DMS 273 (cell line): ENCODE data around the gene ANTXR1.

ENCODE experiments used
- DNase-seq: peaks from one replicate; lab custom pipeline; 2025; ENCODE audit not compliant: unreplicated experiment; lab: John Stamatoyannopoulos, UW

ANTXR1 gene

DNA sequence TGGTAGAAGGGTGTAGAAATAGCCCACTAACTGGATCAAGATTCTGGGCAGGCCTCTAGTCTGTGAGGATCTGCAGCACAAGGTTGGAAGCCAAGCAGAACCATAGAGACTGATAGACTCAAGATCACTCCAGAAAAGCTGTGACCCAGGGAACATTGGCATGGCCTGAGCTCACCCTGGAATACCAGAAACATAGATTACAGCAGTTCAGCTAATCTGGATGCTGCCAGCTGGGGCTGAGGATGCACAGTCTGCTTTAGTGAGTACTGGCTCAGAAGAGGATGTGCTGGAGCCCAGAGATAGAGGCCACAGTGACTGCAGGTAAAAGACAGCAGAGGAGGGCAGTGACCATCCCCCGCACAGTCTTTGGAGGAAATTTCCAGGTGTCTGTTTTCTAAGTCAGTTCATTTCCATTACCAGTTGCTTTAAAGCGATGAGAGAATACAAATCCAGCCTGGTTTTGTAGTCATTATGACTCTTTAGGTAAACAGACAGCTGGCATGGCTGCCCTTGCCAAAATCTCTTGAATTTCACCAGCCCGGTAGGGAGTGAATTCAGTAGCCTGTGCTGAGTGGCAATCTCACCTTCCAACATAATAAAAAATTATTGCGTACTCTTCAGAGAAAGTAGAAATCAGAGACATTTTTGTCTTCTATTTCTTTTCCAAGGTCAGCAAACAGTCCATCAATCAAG is 119.2 kb downstream of the ANTXR1 start:
- DNase-seq: peak; percentile 36

DNA sequence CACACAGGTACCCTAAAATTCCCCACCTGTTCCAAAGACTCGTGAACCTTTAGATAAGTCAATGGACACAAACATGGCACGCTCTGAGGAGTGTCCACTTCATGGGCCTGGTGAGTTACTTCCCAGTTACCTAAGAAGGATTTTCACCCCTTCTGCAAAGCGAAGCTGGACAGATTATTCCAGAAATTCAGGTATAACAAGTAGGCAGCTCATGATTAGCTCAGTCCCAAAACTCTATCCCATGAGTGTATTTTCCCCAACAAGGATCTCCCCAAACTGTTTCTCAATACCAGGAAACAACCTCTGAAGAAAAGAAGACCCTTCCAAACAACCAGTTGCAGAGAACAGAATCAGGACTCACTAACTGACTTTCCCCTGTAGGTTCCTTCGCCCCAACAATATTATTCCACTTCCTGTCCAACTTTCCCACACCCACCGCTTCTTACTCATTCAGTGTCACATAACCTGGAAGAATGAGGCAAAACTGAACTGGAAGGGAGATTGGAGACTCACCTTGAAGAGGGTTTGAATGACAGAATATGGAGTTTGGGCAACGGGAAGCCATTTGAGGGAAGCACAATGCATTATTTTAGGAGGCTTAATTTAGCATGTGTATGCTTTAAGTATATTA is 120.1 kb downstream of the ANTXR1 start:
- DNase-seq: no peak

DNA sequence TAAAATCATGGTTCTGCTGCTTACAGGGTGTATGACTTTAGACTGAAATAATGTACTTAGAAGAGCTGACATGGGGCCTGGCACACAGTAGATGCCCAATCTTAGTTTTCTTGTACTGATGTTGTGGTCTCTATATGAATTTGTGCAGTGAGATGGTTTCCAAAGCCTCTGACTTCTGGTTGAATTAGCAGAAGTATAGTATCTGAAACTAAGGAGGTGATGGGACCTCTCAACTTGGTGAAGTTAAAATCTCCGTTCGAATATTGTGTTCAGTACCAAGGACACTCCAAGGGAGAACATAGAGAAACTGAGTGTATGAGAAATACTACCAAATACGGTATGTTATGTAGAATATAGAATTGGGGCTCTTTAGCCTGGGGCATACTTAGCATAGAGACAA is 120.9 kb downstream of the ANTXR1 start:
- DNase-seq: no peak

DNA sequence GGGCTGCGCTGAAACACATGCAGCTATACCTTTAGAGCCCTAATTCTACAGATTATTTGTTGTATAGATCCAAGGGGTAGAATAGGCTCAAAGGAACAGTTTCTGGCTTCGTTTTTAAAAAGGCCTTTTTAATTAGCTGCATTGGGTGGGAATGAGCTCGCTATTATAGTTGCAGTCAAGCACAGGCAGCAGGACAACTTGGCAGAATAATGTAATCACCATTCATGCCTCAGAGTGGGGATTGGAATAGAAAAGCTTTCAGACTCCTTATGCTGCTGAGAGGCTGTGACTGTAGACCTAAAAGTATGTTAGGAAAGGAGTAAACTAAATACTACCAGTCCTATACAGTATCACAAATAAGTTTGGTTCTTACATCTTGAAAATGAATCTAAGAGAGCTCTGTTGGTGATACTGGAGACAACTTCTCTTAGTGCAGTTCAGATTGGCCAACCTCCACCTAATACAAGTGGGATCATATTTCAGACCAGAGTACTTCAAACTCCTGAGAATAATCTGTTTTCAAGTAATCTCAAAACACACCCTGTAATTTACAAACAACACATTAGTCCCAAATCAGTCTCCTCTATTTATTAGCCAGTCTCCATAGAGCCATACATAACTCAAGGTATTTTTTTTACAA is 121.4 kb downstream of the ANTXR1 start:
- DNase-seq: no peak

DNA sequence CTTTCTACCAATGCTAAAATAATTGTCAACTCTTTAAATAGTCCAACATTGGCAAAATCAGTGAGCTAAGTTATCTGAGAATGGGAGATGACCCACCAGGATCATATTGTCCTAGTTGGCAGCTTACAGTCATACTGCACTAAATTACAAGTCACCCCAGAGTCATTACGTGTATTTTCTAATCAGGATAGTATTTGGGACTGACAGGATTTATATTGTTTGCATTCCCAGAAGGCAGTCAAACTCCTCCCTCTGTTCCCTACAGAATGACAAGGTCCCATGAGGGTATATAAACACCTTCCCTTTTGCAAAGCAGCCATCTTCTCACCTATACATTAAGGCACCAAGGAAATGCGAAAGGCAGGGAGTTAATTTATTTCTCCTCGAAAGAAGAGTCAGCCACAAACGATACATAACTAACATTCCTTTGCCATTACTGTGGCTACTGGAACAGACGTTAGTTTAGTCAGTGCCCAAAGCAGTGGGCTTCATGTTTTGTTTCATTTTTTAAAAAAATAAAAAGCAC is 125.3 kb downstream of the ANTXR1 start:
- DNase-seq: no peak

DNA sequence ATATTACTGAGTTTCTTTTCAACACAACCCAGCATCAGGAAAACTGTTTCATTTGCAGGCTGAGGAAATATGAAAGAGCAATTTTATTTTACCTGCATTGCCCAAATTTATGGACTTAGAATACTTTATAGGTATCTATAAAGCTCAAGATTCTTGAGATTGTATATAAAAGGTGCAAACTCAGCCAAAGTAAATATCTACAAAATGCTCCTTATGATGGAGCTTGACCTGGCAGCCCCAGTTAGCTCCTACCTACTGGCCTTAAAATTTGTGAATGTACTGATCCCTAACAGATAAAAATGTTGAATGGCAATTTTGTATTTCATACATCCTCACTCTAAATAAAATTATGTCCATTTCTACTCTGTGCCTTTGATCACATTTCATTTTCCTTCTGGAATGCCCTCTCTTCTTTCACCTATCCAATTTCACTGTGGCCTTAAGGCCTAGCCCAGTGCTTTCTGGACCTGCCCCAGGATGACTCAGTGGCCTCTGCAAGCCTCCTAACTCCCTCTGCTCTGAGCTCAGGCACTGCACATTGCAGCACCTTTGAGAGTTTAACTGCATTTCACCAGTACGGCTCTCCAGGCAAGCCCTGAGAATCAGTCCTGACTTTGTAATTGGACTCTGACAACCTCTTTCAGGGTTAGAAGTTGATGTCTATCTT is 125.9 kb downstream of the ANTXR1 start:
- DNase-seq: no peak

DNA sequence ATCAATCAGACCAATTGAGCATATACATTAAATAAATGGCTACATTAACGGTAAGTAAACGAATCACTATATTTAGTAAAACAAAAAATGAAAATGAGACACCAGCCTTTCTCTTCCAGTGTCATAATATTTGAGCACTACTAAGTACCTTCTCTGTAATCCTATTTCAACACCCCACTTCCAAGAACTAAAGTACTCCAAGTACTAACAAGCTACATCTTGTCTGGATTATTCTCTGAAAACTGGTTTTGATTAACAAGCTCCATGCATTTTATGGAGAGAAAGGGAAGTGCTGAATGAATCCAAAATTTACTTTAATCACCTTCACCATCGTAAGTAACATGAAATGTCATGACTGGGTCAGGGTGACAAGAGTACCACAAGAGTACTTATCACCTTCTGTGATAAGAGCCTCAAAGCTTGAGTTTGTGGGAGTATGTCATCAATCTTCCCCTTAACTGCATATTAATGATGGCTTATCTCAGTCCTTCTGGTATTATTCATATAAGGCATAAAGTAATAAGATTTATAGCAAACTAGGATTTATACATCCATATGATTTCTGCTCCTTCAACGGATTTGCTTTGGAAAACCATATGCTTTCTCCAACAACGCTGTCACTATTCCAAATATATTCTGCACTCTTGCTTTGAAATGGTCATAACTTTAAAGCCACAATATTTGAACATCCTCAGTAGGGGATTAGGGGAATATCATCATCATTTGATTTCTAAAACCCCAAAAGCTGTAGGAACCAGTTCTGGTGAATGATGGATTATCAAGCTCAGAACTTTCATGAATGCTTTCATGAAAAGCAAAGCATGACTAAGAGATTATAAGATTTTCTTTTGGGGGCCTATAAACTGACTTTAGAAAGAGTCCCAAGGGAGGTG is 127.0 kb downstream of the ANTXR1 start:
- DNase-seq: no peak

DNA sequence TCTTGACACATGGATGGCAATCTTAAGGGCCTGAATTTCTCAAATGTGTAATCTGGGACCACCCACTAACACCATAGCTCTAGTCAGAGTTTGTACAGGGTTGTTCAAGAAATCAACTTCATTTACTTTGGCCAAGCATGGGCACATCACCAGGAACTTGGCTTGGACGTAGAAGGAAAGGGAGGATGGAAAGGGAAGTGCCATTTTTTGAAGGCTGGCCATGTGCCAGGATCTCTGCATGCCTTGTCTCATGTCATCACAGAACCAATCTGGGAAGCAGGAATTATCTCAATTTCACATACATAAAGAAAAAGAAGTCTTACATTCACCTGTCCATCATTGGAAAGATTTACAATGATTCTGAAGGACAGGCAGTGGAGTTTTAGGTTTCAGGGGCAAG is 128.1 kb downstream of the ANTXR1 start:
- no peak for DNase-seq

DNA sequence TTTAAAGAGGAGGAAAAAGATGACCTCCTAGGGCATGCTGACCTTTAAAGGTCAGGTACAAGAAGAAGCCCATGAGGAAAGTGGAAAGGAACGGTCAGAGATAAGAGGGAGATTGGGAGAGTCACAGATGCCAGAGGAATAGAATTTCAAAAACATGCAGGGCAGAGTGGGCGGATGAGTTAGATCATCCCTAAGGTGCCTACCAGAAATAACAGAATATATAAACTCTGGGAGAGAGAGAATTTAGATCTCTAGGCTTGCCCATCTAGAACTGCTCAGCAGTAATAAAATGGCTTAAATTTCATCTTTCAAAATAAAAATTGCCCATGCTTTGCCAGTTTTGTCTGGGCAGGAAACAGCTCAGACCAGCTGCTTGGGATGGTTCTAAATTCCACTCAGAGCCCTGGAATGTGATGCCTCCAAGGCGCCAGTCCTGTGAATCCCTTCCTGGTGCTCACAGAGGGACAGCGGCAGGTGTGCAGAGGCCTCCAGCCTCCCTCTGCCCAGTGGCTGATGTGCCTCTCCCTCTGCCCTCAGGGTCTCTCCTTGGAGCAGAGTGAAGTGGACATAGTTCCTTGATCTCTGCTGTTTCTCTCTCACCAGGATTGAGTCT is 130.9 kb downstream of the ANTXR1 start:
- no peak for DNase-seq

DNA sequence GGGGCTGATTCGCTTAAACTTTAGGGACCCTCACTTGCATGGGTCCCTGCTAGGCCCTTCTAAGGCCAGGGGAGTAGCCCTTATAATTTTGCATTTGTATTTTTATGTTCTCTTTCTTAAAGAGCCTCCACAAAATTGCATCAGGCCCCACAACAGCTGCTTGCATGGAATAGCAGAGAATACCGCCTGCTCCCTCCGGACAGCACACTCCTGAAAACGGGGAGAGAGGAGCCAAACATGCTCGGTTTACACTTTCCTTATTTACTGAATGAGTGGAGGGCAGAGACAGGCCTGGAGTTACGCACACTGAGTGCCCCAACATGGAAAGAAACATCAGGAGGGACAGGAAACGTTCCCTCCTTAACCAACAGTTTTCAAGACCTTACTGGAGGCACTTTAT is 132.2 kb downstream of the ANTXR1 start:
- no peak for DNase-seq

DNA sequence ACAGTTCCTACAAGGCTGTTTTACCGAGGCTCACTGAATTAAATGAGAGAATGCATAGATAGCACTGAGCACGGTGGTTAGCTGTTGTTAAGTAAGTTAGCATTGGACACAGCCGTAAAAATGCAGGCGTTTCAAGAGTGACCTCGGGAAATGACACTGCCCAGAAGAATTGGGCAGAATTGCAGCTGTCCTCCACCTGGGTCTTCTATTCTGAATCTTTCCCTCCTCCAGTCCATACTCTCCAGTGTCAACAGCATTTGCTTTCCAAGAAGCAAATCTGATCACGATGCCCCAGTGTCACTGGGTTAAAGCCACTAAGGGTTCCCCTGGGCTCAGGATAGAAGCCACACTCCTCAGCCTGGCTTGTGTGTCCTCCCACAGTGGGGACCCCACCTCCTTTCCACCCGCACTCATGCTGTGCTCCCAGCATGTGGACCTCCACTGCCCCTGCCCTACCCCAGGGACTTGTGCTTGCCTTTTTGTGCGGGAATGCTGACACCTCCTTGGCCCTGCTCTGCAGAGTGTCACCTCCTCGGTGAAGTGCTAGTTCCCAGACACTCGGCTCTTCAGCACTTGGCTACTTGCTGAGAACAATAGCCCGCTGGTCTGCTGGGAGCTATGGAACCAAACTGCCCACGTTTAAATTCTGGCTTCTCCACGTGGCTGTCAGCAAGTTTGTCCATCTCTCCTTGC is 135.0 kb downstream of the ANTXR1 start:
- no peak for DNase-seq

DNA sequence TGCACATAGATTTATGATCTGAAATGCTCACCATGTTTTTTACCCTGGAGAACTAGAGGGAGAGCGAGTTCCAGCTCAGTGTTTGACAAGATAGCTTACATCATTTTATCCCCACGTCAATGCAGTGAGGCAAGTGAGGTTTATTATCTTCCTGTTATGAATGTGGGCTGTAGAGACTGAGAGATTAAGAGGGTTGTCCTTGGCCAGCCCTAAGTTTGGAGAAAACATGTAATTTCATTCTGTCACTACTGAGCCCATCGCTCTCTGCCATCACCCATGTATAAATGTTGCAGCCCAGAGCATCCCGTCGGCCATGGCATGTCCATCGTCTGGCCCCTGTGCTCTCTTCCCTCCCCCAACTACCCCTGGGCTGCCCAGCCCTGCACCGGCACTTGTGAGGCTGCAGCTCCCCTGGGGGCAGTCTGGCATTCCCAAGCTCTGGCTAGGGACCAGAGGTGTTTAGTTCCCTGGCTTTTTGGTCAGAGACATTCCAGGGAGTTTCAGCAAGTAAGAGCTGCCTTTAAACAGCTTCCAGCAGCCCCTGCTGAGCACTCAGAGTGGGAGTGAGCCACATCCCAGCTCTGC is 136.7 kb downstream of the ANTXR1 start:
- no peak for DNase-seq

DNA sequence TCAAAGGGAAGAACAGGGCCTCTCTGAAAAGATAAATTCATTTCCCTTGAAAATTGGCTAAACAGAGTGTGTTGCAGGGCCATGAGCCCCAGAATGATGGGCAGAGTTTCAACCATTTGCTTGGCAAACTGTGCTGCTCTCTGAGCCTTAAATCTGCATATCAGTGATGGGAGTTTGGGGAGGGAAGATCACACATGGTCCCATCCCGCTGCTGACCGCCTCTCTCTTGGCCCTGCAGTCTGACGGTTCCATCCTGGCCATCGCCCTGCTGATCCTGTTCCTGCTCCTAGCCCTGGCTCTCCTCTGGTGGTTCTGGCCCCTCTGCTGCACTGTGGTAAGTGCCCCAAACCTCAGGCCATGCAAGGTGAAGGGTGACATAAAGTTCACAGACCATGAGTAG is 139.0 kb downstream of the ANTXR1 start:
- no peak for DNase-seq

DNA sequence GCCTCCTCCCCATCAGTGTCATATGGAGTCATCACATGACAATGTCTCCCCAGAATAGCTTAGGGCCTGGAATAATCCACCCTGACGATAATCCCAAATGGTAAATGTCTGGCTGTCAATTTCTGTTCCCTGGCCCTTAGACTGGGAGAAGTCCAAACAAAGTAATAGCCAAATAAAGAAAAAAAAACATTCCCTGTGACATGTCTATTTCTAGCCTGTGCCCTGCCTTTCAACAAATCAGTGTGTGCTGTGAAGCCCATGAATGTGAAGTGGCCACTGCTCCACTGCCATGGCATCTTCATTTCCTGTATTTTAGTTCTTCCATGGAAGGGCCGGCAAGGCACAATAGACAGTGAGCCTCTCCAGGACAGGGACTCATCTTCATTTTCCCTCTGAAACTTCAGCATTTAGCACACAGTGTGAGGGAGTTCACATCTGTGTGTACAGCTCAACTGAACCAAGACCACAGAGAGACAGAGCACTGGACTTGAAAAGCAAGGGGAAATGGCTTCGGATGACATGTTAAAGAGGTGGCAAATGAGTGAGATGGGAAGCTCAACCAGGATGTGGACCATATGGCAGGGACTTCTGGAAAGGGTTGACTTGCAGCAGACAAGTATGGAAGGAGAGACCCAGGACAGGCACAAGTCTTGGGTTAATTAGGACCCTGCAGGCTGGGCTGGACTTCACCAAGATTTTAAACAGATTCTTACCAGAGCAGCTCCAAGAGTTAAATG is 140.0 kb downstream of the ANTXR1 start:
- DNase-seq: no peak

DNA sequence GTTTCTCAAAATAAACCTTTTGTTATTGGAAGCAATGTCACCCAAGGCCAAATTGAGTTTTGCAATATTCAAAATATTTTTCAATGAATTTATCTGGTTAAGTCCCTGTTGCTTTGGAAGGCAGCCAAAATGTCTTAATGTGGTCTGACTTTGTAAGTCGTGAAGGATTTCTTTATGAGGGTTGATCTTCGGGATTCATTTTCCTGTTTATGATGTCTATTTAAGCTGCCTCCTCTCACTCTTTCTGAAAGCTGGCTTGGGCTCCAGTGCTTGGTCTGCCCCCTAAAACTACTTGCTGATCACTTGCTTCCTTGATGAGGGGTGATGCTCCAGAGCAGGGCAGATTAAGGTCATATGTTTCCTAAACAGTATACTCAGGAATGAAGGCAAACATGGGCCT is 141.1 kb downstream of the ANTXR1 start:
- DNase-seq: peak; percentile 7

DNA sequence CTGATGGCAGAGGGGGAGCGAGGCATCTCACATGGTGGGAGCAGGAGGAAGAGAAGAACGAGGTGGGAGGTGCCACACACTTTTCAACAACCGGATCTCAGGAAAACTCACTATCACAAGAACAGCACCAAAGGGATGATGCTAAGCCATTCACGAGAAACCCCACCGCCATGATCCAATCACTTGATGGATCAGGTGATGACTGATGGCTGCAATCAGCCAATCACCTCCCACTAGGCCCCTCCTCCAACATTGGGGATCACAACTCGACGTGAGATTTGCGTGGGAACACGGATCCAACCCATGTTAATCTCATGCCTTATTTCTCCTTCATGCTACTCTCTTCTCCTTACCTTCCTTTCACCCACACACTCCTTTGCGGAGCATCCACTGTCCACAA is 143.6 kb downstream of the ANTXR1 start:
- no peak for DNase-seq

DNA sequence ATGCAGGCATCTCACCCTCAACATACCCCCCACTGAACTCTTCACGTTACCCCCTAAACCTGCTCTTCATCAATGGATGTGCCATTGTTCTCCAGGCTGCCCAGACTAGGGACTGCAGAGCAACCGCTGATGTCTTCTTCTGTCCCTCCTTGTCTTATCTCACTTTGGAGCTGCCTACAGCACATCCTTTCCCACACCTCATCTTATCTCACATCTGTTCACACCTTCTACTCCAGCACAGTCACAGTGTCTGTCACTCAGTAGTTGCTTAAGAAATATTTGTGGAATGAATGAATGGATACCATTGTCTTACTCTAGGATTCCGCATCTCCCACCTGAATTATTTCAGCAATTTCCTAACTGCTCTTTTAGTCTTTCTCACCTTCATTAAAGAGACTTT is 144.5 kb downstream of the ANTXR1 start:
- DNase-seq: no peak

DNA sequence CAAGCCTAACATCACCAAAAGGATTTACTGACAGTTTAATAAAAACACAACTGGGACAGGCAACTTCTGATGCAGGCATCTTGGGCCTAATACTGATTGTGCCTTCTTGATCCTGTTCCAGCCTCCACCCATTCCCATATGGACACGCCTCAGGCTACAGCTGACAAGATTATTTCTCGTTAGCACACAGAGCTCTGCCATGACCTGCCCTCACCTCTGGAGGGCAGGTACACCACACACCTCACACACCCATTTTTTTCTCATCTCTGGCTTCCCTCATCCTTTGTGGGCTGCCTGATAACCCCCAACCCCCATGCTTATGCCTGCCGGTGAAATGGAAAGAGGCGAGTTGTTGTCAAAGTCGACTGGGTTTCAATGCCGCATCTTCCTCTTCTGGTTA is 147.0 kb downstream of the ANTXR1 start:
- peak; percentile 74 for DNase-seq

DNA sequence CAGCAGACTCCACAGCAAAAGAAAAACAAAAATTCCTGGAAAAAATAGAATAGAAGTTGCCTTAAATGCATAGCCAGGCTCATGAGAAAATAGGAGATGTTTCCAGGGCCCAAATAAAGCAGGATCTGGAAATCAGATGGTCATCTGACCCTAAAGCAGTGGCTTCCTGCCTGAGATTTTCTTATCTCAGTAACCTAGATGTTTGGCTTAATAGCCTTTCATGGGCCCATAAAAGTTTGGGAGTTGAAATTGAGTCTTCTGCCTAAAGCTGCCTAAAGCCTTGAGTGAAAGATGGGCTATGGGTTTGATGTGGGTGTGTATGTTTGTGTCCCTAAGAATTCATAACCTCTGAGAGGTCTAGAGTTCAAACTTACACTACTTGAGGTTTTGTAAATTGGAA is 149.1 kb downstream of the ANTXR1 start:
- DNase-seq: no peak
